Esophagus muscularis mucosa (tissue), 3 donors: ENCODE results near the gene CCNY.

Experiments used
- POLR2A ChIP-seq: fragments of 450-650 bp; IDR thresholded peaks from one replicate; pipeline ENCODE4 v1.6.1; 2017; ENCODE audit warnings: antibody characterized with exemption, moderate library complexity, mild to moderate bottlenecking, low read depth
- POLR2AphosphoS5 ChIP-seq, 2 donors: sonication (generic); formaldehyde crosslinking; IDR thresholded peaks; one replicate each; pipeline ENCODE4 v1.6.1; 2017; ENCODE audit warnings: antibody characterized with exemption in 2 of 2
- TF ChIP-seq, protein P1 (sequence below), 3 experiments: fragments of 200-600 bp in 2 of 3; fragments of 450-650 bp in 1 of 3; sonication (generic) in 2 of 3; IDR thresholded peaks; one replicate each; pipeline ENCODE4 v1.5.1; 2017 to 2019; ENCODE audit warnings: antibody characterized with exemption in 3 of 3, mild to moderate bottlenecking in 2 of 3, moderate library complexity in 1 of 3

DNA sequence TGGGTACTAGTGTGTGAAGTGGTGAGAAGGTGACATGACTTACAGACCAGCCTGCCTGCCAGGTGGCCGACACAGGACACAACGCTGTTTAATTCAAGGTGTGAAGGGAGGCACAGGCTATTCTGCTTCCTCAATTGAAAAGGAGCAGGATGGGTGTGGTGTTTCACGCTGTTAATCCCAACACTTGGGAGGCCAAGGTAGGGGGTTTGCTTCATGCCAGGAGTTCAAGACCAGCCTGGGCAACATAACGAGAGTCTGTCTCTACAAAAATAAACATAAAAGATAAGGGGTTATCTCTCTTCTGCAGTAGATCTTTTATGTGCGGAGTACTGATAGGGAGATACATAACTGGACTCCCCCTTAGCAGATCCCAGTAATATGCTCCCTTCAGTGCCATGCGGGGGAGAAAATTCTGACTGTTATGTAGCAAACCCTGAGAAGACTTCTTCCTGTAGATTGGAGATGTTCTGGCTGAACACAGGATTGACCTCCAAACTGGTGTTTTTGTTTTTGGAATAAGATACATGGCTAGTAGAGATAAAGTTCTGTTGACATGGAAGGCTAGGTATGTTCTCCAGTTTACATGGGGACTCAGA lies 63.2 kb downstream of the CCNY start:
- TF ChIP-seq, protein P1, sequence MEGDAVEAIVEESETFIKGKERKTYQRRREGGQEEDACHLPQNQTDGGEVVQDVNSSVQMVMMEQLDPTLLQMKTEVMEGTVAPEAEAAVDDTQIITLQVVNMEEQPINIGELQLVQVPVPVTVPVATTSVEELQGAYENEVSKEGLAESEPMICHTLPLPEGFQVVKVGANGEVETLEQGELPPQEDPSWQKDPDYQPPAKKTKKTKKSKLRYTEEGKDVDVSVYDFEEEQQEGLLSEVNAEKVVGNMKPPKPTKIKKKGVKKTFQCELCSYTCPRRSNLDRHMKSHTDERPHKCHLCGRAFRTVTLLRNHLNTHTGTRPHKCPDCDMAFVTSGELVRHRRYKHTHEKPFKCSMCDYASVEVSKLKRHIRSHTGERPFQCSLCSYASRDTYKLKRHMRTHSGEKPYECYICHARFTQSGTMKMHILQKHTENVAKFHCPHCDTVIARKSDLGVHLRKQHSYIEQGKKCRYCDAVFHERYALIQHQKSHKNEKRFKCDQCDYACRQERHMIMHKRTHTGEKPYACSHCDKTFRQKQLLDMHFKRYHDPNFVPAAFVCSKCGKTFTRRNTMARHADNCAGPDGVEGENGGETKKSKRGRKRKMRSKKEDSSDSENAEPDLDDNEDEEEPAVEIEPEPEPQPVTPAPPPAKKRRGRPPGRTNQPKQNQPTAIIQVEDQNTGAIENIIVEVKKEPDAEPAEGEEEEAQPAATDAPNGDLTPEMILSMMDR (IDR thresholded peaks at IDR 0.05): no peak
- TF ChIP-seq POLR2AphosphoS5 (IDR thresholded peaks at IDR 0.05) (no peak), POLR2A (no peak)
